ENCODE measurements around the gene PRDM16. TPM values are rescaled to one million over a fixed set of nuclear protein-coding genes. Genes with fewer than 3 reads are reported as not detected.

Gene PRDM16
- total and polyA plus RNA-seq, 2 of the 8 experiments (the other 6 are each of a cell fraction or from before 2014, with no cell fraction given): 0.39 to 0.43 TPM

DNA sequence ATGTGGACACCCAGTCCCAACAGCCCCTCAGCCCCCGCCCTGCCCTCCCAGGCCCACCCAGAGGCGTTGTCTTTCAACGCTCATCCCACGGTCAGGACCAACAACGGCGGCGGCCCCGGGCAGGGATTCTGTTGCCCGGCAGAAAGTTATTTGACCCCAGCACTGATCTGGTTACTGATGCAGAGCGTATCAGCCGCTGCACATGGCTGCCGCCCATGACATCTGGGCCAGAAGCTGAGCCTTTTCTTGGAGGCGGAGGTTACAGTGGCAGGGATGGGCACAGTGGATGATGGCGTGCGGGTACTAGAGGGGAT is 258.3 kb downstream of the PRDM16 start (continued):
- TF ChIP-seq, protein P1, sequence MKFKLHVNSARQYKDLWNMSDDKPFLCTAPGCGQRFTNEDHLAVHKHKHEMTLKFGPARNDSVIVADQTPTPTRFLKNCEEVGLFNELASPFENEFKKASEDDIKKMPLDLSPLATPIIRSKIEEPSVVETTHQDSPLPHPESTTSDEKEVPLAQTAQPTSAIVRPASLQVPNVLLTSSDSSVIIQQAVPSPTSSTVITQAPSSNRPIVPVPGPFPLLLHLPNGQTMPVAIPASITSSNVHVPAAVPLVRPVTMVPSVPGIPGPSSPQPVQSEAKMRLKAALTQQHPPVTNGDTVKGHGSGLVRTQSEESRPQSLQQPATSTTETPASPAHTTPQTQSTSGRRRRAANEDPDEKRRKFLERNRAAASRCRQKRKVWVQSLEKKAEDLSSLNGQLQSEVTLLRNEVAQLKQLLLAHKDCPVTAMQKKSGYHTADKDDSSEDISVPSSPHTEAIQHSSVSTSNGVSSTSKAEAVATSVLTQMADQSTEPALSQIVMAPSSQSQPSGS (IDR thresholded peaks at IDR 0.05; ENCODE audit: low read length): no peak
- TF ChIP-seq CHD1 (IDR thresholded peaks at IDR 0.05; ENCODE audit: low read depth, low read length) (no peak), TCF12 (IDR thresholded peaks at IDR 0.05; ENCODE audit: low read depth, low read length) (no peak), EZH2 (IDR thresholded peaks at IDR 0.05; ENCODE audit: low read depth, low read length, severe bottlenecking) (no peak), JUN (IDR thresholded peaks at IDR 0.05; ENCODE audit: low read depth, low read length) (no peak)

Data from H1 (cell line).